ENCODE measurements around the gene NTM. TPM values are rescaled to one million over a fixed set of nuclear protein-coding genes. Genes with fewer than 3 reads are reported as not detected.

Gene NTM
- total RNA-seq, 1 experiment from 2014 or later, result not detected

- TF ChIP-seq ZBTB33 (IDR thresholded peaks at IDR 0.05; ENCODE audit: extremely low read depth, insufficient replicate concordance, low read length) (no peak), YY1 (IDR thresholded peaks at IDR 0.05; ENCODE audit: extremely low read depth, insufficient replicate concordance, low read depth, low read length) (no peak), SP1 (IDR thresholded peaks at IDR 0.05; ENCODE audit: low read depth) (no peak), POLR2AphosphoS5 (IDR thresholded peaks at IDR 0.05; ENCODE audit: low read depth, low read length) (no peak), TCF7L2 (IDR thresholded peaks at IDR 0.05; ENCODE audit: borderline replicate concordance, extremely low read depth, insufficient read depth, insufficient read length) (no peak)
These were observed 322.5 kb downstream of the NTM start (continued) for GRCh38 chr11:131692961-131693360.

- CTCF ChIA-PET, result no interaction called here
- Histone ChIP-seq H3K27ac (ENCODE audit: low read depth, low read length) (no peak overlapping the region), H3K4me3 (replicated peaks in 1 of 2; ENCODE audit: low read depth in 1 of 2, low read length in 2 of 2) (no peak overlapping the region), H3K9me2 (ENCODE audit: insufficient read depth) (no peaks in the 10 kb centered on the region), H3K9me3 (ENCODE audit: control insufficient read depth in 1 of 2, insufficient read depth in 1 of 2, low read depth in 1 of 2, low read length in 2 of 2) (no peaks in the 10 kb centered on the region), H3K27me3 (ENCODE audit: insufficient read depth, low read length) (no peaks in the 10 kb centered on the region), H3K79me2 (ENCODE audit: insufficient read depth, low read length) (no peaks in the 10 kb centered on the region), H3K4me1 (ENCODE audit: control insufficient read depth in 1 of 2, insufficient read depth in 2 of 2, low read length in 2 of 2) (no peaks in the 10 kb centered on the region), H3K9ac (ENCODE audit: low read length) (no peak overlapping the region), H3K4me2 (ENCODE audit: low read length) (no peak overlapping the region), H2AFZ (ENCODE audit: low read depth, low read length, poor library complexity, severe bottlenecking) (no peak overlapping the region), H3K36me3 (ENCODE audit: control insufficient read depth in 1 of 2, insufficient read depth in 2 of 2, low read length in 2 of 2) (no peaks in the 10 kb centered on the region), H4K20me1 (ENCODE audit: insufficient read depth) (no peaks in the 10 kb centered on the region)
- TF ChIP-seq SP1 (IDR thresholded peaks at IDR 0.05; ENCODE audit: low read depth) (no peak), SIN3A (IDR thresholded peaks at IDR 0.05; ENCODE audit: low read depth) (no peak), CEBPB (IDR thresholded peaks at IDR 0.05; ENCODE audit: low read depth) (no peak), ZBTB33 (IDR thresholded peaks at IDR 0.05; ENCODE audit: extremely low read depth, insufficient replicate concordance, low read length) (no peak), REST (IDR thresholded peaks at IDR 0.05; ENCODE audit: low read depth) (no peak), YY1 (IDR thresholded peaks at IDR 0.05; ENCODE audit: extremely low read depth, insufficient replicate concordance, low read depth, low read length) (no peak), ZNF274 (IDR thresholded peaks at IDR 0.05; ENCODE audit: low read depth, low read length) (no peak), CTCF (IDR thresholded peaks at IDR 0.05 in 2 of 3, conservative IDR thresholded peaks at IDR 0.05 in 1 of 3; ENCODE audit: borderline replicate concordance in 1 of 3, insufficient read depth in 1 of 3, low read depth in 2 of 3, low read length in 2 of 3) (no peak), FOSL1 (IDR thresholded peaks at IDR 0.05; ENCODE audit: low read depth) (no peak)
- intact Hi-C loops (cut with micrococcal nuclease), result loop anchor here (2.0 kb wide), 1 partner anchor 1247 kb away; no protein-coding TSS in a partner anchor
- no peak for ATAC-seq
- RAD21 ChIA-PET (ENCODE audit: low non-redundant PET in 1 of 2, low total read pairs in 2 of 2, uncharacterized antibody in 2 of 2, unreplicated experiment in 2 of 2), result no interaction called here
- POLR2A ChIA-PET, result no interaction called here
- no TSS peak for BruUV-seq (replicated peaks)
- no peak for DNase-seq (ENCODE audit: low read depth, low spot score)
These were observed 323.3 kb downstream of the NTM start for GRCh38 chr11:131693756-131694155.

All from HCT116 (cell line).